ENCODE results near the gene AMER3. TPM values are rescaled to one million over a fixed set of nuclear protein-coding genes. Genes with fewer than 3 reads are reported as not detected.

Gene AMER3
- total RNA-seq, 2 experiments from 2014 or later = not detected

DNA sequence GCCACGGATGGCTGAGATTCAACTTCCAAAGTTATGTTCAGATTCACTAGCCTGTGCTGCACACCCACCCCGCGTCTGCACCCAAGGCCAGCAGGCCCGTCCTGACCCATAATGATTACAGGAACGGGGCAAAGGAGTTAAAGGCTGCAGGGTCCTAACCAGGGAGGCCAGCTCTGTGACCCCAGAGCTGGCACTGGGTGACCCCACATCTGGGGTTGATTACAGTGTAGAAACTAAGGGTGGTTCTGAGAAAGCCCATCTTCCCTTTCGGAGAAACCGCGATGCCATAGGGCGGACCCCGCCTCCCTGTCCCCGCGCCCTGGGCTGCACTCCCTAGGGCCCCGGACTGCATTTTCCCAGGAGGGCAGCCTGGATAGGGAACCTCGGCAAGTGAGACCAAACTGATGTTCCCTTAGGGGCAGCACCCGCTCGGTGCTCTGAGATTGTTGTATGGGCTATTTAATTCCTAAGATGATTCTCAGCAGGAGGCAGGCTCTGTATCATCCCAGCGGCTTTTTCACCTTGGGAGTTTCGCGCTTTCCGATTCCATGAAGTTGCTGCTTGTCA is 28.6 kb upstream of the AMER3 start:
- TF ChIP-seq, protein P1, sequence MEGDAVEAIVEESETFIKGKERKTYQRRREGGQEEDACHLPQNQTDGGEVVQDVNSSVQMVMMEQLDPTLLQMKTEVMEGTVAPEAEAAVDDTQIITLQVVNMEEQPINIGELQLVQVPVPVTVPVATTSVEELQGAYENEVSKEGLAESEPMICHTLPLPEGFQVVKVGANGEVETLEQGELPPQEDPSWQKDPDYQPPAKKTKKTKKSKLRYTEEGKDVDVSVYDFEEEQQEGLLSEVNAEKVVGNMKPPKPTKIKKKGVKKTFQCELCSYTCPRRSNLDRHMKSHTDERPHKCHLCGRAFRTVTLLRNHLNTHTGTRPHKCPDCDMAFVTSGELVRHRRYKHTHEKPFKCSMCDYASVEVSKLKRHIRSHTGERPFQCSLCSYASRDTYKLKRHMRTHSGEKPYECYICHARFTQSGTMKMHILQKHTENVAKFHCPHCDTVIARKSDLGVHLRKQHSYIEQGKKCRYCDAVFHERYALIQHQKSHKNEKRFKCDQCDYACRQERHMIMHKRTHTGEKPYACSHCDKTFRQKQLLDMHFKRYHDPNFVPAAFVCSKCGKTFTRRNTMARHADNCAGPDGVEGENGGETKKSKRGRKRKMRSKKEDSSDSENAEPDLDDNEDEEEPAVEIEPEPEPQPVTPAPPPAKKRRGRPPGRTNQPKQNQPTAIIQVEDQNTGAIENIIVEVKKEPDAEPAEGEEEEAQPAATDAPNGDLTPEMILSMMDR (IDR thresholded peaks at IDR 0.05) = no peak
- ChIA-PET POLR2A (interaction anchor here (0.8 kb wide), 1 partner anchor 98 kb away, joined by 3 read pairs; no protein-coding TSS in a partner anchor), CTCF (no interaction called here)
- H3K27me3 Mint-ChIP-seq = peaks cover 8% of the 10 kb centered on the region
- H3K27ac Mint-ChIP-seq = peak overlapping the region; percentile 53
- intact Hi-C loops (cut with micrococcal nuclease) = no loop called here
- H3K4me3 Mint-ChIP-seq = peak overlapping the region; percentile 70
- ATAC-seq (no peak), DNase-seq (no peak)
- no peaks in the 10 kb centered on the region for H3K36me3 Mint-ChIP-seq (ENCODE audit: low read depth)
- peaks cover 10% of the 10 kb centered on the region for H3K4me1 Mint-ChIP-seq (ENCODE audit: low read depth)
- H3K9me3 Mint-ChIP-seq = no peaks in the 10 kb centered on the region

GRCh38 chr2:130727286-130727924 is 27.9 kb upstream of the AMER3 start:
- Mint-ChIP-seq H3K36me3 (ENCODE audit: low read depth) (no peaks in the 10 kb centered on the region), H3K4me3 (peak overlapping the region; percentile 70), H3K4me1 (ENCODE audit: low read depth) (peaks cover 10% of the 10 kb centered on the region), H3K27me3 (peaks cover 8% of the 10 kb centered on the region), H3K27ac (peak overlapping the region; percentile 53), H3K9me3 (no peaks in the 10 kb centered on the region)
- CTCF ChIA-PET = interaction anchor here (1.2 kb wide), 1 partner anchor 70 kb away, joined by 4 read pairs; no protein-coding TSS in a partner anchor
- TF ChIP-seq, protein P1 (IDR thresholded peaks at IDR 0.05) = no peak
- intact Hi-C loops (cut with micrococcal nuclease) = no loop called here
- peak; percentile 98 for ATAC-seq
- POLR2A ChIA-PET = interaction anchor here (0.8 kb wide), 1 partner anchor 97 kb away, joined by 3 read pairs; no protein-coding TSS in a partner anchor
- peak; percentile 94 for DNase-seq

DNA sequence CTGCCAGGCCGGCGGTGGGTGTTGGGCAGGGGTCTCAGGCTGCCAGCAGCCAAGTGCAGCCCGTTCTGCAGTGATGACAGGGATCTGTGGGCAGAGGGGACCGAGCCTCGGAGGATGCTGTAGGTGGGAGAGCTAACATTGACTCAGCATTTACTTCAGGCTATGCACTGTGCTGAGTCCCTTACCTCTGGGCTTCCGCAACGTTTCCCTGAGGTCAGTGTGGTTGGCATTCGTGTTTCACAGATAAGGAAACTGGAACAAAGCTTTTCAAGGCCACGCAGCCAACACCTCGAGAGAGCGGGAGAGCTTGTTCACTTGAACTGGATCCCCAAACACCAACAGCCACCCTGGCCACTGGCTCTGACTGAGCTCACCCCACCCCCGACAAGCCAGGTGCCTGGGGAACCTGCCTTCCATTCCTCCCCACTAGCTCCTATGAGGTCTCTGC is 27.3 kb upstream of the AMER3 start:
- H3K4me1 Mint-ChIP-seq (ENCODE audit: low read depth) = peaks cover 10% of the 10 kb centered on the region
- no peaks in the 10 kb centered on the region for H3K36me3 Mint-ChIP-seq (ENCODE audit: low read depth)
- TF ChIP-seq, protein P1 (IDR thresholded peaks at IDR 0.05) = no peak
- H3K27me3 Mint-ChIP-seq = peaks cover 4% of the 10 kb centered on the region
- ChIA-PET CTCF (interaction anchor here (1.2 kb wide), 1 partner anchor 69 kb away, joined by 4 read pairs; no protein-coding TSS in a partner anchor), POLR2A (interaction anchor here (0.6 to 1.3 kb wide), 2 partner anchors 336 to 385 kb away, joined by 3 read pairs; partner anchors contain the start of gene IMP4)
- H3K4me3 Mint-ChIP-seq = peak overlapping the region; percentile 50
- H3K27ac Mint-ChIP-seq = peak overlapping the region; percentile 32
- DNase-seq (peak; percentile 66), ATAC-seq (peak; percentile 48)
- no peaks in the 10 kb centered on the region for H3K9me3 Mint-ChIP-seq
- intact Hi-C loops (cut with micrococcal nuclease) = no loop called here

- intact Hi-C loops (cut with micrococcal nuclease) = no loop called here
- H3K27ac Mint-ChIP-seq = peak within 1 kb of the TSS; percentile 32
- no peaks in the 10 kb centered on the region for H3K36me3 Mint-ChIP-seq (ENCODE audit: low read depth)
- peaks cover 4% of the 10 kb centered on the region for H3K27me3 Mint-ChIP-seq
- ATAC-seq (no peak), DNase-seq (no peak)
- peak within 1 kb of the TSS; percentile 50 for H3K4me3 Mint-ChIP-seq
- ChIA-PET POLR2A (interaction anchor here (0.6 to 1.3 kb wide), 2 partner anchors 337 to 386 kb away, joined by 3 read pairs; partner anchors contain the start of gene IMP4), CTCF (interaction anchor here (1.0 to 1.2 kb wide), 2 partner anchors 69 kb away, joined by 3 to 4 read pairs; no protein-coding TSS in a partner anchor)
- TF ChIP-seq, protein P1 (IDR thresholded peaks at IDR 0.05) = no peak
- H3K4me1 Mint-ChIP-seq (ENCODE audit: low read depth) = peaks cover 10% of the 10 kb centered on the region
- no peaks in the 10 kb centered on the region for H3K9me3 Mint-ChIP-seq
These were observed 26.6 kb upstream of the AMER3 start, which contains the start of gene GPR148 for GRCh38 chr2:130728549-130729316. TSS of gene GPR148 (plus strand) at chr2:130729070. CDS start at chr2:130729152, 82 bp downstream.

Data from activated CD8-positive, alpha-beta T cell treated with anti-CD3 and anti-CD28 coated beads for 36 hours (primary cell).